Stimulated activated CD8-positive, alpha-beta memory T cell treated with anti-CD3 and anti-CD28 coated beads, Interleukin-15, amount 100 ng/mL, for 4 hours (primary cell): ENCODE measurements around the gene CDK16.

ENCODE experiments used
- DNase-seq, 2 donors: peaks; one replicate each; pipeline ENCODE4 v3.0.0-alpha.2; 2020; ENCODE audit warnings: low read depth in 2 of 2

Gene CDK16

DNA sequence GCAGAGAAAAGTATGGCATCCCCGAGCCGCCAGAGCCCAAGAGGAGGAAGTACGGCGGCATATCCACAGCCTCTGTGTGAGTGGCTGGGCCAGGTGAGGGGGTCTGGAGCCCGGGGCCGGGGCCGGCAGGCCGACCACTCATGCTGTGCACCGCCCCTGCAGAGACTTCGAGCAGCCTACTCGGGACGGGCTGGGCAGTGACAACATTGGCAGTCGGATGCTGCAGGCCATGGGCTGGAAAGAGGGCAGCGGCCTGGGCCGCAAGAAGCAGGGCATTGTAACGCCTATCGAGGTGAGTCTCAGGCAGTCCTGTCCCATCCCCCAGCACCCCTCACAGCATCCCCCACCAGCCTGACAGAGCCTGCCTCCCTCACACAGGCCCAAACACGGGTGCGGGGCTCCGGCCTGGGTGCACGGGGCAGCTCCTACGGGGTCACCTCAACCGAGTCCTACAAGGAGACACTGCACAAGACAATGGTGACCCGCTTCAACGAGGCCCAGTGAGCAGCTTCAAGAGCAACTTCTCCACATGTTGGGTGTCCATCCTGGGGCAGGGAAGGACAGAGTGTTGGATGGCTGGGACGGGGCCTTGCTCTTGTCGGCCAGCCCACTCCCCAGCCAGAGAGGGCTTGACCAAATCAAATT, 32.3 kb upstream of the CDK16 start:
- DNase-seq = no peak

- DNase-seq = no peak
Observed at GRCh38 chrX:47187106-47187677, 31.3 kb upstream of the CDK16 start.

DNA sequence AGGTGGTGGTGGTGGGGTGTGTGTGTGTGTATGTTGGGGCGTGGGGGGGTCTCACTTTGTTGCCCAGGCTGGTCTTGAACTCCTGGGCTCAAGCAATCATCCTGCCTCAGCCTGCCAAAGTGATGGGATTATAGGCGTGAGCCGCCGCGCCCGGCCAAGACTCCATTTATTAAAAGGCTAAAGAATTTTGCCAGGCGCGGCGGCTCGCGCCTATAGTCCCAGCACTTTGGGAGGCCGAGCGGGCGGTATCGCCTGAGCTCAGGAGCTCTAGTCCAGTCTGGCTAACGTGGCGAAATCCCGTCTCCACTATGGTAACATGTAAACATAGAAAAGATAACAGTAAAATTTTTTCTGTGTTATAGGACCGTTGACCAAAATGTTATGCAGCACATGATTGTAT, 28.6 kb upstream of the CDK16 start:
- no peak for DNase-seq

GRCh38 chrX:47190445-47191269, 27.8 kb upstream of the CDK16 start:
- DNase-seq = peak; percentile 63 to 68

DNA sequence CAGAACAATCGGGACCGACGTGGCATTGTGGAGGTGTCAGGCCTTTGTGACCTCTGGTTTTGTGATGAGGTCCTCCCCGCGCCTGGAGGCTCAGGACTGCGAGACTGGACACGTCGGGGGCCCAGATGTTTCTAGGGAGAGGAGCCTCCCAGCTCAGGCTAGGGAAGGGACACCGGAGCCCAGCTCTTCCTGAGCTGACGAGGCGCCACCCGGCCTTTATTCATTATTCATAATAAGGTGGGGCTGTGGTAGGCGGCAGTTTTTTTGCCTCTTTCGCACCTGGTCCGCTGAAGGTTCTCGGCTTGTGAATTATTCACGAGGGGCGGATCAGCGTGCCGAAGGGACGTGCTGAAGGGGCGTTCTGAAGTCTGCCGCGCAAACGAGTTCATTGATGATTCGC, 27.1 kb upstream of the CDK16 start:
- DNase-seq = peak; percentile 18 to 38

- no peak for DNase-seq
Observed at GRCh38 chrX:47191806-47192401, 26.6 kb upstream of the CDK16 start.

GRCh38 chrX:47193475-47194193, 24.8 kb upstream of the CDK16 start, which contains the start of gene UBA1:
TSS of gene UBA1 (plus strand) at chrX:47193829. CDS start at chrX:47198803, 4,974 bp downstream.
- peak; percentile 86 to 92 for DNase-seq

- no peak for DNase-seq
Observed at GRCh38 chrX:47194194-47194787, 24.2 kb upstream of the CDK16 start.

DNA sequence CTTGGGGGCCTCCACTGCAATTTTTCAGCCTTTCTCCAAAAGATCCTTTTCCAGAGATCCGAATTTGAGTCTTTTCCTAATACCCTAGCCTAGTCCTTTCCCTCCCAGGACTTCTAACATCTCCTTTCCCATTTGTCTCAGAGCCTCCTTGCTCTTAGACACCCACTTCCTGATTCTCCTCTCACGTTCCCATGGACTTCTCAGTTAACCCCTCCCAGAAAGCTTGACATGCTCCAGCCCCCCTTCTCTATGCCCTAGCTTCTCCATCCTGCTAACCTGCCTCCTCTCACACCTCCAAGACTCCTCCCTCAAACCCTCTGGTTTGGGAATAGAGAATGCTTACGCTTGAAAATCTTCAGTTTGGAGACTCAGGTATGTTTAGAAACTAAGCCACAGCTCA, 22.4 kb upstream of the CDK16 start:
- no peak for DNase-seq

- DNase-seq = no peak
Observed at GRCh38 chrX:47197526-47197925, 21.0 kb upstream of the CDK16 start.

DNA sequence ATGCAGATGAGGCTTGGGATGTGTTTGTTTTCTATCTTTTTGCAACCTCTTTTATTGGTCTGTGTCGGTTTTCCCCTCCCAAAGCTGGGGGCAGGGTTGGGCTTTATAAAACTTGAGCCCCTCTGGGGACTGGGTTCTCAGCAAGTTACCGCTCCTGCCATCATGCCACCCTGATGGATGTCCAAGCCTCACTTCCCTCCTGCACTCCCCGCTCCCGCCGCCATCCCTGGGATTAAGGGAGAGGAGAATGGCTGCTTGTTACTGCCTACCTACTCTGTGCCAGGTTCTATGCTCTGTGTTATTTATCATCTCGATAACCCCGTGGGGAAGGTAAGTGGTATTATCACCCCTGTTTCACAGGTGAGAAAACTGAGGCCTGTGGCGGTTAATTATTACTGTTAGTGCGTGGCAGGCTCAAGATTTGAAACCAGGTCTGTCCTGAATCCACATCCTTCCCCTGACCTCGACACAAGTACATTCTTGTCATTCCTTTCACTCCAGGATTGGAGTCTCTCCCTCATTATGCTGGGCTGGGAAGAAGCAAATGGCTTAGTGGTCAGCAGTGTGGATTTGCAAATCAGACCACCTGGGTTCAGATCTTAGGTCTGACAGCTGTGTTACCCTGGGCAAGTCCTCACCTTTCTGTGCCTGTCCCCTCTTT, 20.3 kb upstream of the CDK16 start:
- DNase-seq = no peak

GRCh38 chrX:47198687-47199080, 19.8 kb upstream of the CDK16 start:
- DNase-seq = no peak

DNA sequence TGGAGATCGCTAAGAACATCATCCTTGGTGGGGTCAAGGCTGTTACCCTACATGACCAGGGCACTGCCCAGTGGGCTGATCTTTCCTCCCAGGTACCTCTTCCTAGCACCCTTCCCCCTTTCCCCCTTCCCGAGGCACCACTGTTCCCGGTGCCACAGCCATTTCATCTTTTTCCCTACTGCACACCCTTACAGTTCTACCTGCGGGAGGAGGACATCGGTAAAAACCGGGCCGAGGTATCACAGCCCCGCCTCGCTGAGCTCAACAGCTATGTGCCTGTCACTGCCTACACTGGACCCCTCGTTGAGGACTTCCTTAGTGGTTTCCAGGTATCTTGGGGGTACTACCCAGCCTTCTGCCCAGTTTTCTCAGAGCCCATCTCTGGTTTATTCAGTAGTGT, 19.2 kb upstream of the CDK16 start:
- no peak for DNase-seq

DNA sequence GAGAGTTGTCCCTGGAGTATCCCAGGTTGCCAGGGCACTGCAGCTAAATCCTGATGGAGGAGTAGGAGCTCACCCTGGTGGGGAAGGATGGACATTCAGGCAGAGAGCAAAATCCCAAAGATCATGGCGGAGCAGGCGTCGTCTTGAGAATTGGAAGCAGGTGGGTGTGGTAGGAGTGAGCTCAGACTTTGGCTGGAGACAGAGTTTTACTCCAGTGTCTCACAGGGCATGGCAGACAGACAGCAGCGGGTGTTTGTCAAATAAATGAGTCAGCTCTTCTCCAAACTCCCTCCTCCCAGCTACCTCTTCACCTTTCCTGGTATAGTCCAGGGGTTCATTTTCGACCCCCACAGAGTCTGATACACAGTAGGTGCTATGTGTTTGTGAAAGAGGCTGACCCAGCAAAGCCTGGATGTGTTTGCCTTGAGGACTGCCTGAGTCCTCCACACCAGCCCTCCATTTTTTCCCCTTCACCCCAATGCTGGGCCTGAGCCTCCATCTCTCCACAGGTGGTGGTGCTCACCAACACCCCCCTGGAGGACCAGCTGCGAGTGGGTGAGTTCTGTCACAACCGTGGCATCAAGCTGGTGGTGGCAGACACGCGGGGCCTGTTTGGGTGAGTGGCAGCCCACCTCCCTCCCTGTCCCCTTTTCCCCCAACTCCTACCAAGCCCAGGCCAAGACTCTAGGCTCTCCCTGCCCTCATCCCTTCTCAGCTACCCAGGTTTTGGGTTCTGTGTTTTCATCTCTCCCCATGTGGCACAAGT, 17.9 kb upstream of the CDK16 start:
- DNase-seq = no peak

GRCh38 chrX:47201345-47201944, 17.0 kb upstream of the CDK16 start:
- no peak for DNase-seq

GRCh38 chrX:47202316-47202715, 16.2 kb upstream of the CDK16 start:
- no peak for DNase-seq

GRCh38 chrX:47202877-47203276, 15.6 kb upstream of the CDK16 start:
- no peak for DNase-seq

DNA sequence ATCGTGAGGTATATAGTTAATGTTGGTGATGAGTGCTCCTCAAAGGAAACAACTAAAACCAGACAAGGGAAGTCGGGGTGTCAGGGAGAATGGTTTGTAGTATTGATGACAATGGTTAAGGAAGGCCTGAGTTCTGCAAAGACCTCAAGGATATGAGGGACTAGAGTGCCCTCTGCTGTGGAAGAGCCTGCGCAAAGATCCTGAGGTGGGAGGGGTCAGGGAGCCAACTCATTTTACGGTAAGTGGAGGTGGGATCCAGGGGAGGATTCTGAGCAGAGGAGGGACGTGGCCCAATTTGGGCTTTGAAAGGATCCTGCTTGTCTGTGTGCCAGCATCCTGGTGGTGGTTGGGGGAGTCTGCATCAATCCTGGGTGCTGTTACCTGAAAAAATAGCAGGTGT, 13.5 kb upstream of the CDK16 start:
- no peak for DNase-seq

- DNase-seq = no peak
Observed at GRCh38 chrX:47206316-47206715, 12.2 kb upstream of the CDK16 start.

DNA sequence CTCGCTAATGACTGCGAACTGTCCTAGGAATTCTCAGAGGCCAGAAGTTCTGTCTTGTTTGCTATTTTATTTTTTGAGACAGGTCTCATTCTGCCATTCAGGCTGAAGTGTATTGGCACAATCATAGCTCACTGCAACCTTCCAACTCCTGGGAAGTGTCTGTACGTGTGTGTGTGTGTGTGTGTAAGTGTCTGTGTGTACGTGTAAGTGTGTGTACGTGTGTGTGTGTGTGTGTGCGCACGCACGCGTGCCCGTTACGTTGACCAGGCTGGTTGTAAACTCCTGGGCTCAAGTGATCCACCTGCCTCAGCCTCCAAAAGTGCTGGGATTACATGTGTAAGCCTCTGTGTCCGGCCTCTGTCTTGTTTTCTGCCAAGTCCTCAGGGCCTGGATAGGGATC, 10.4 kb upstream of the CDK16 start:
- DNase-seq = no peak
